HepG2 (cell line): ENCODE measurements around the gene CHKA. TPM values are rescaled to one million over a fixed set of nuclear protein-coding genes. Genes with fewer than 3 reads are reported as not detected.

Source experiments
- FOXA1 ChIP-seq, 2 experiments: fragments of 450-650 bp in 1 of 2; sonication (generic) in 1 of 2; formaldehyde crosslinking in 1 of 2; IDR thresholded peaks; 2 replicates each; pipeline versions ENCODE4 v1.4.0 to v1.6.1; 2016 to 2020; ENCODE audit warnings: missing genetic modification reagents in 1 of 2
- GFI1 ChIP-seq: sonication (generic); formaldehyde crosslinking; IDR thresholded peaks from 2 replicates; pipeline ENCODE4 v1.5.0; 2020; ENCODE audit warnings: missing genetic modification reagents, mild to moderate bottlenecking, borderline replicate concordance
- HNF4G ChIP-seq, 2 experiments: sonication (generic) in 1 of 2; formaldehyde crosslinking in 1 of 2; IDR thresholded peaks; 2 replicates each; pipeline versions ENCODE4 v1.4.0 to v1.6.1; 2011 to 2020; ENCODE audit warnings: borderline replicate concordance in 2 of 2, low read depth in 2 of 2, mild to moderate bottlenecking in 2 of 2, low read length in 1 of 2, missing genetic modification reagents in 1 of 2, moderate library complexity in 1 of 2
- HNRNPLL ChIP-seq: fragments of 200-400 bp; formaldehyde crosslinking; IDR thresholded peaks from 2 replicates; pipeline ENCODE4 v1.6.1; 2017; ENCODE audit warnings: mild to moderate bottlenecking, low read depth, low read length; ENCODE audit not compliant: poor library complexity, severe bottlenecking
- MAFG ChIP-seq: sonication (generic); formaldehyde crosslinking; IDR thresholded peaks from 2 replicates; pipeline ENCODE4 v1.5.1; 2020; ENCODE audit warnings: mild to moderate bottlenecking, missing genetic modification reagents
- NFE2 ChIP-seq: sonication (generic); formaldehyde crosslinking; IDR thresholded peaks from 2 replicates; pipeline ENCODE4 v1.4.0; 2020; ENCODE audit warnings: missing genetic modification reagents
- SCMH1 ChIP-seq: sonication (generic); formaldehyde crosslinking; IDR thresholded peaks from 2 replicates; pipeline ENCODE4 v1.9.0; 2021; ENCODE audit warnings: missing genetic modification reagents, mild to moderate bottlenecking, borderline replicate concordance
- SP2 ChIP-seq: sonication (generic); formaldehyde crosslinking; IDR thresholded peaks from 2 replicates; pipeline ENCODE4 v1.5.1; 2020; ENCODE audit warnings: mild to moderate bottlenecking, missing genetic modification reagents
- TOPORS ChIP-seq: sonication (generic); formaldehyde crosslinking; IDR thresholded peaks from 2 replicates; pipeline ENCODE4 v1.8.0; 2023; ENCODE audit warnings: mild to moderate bottlenecking, missing genetic modification reagents
- TP53 ChIP-seq: sonication (generic); formaldehyde crosslinking; conservative IDR thresholded peaks from 2 replicates; pipeline ENCODE4 v1.4.0; 2020; ENCODE audit warnings: missing genetic modification reagents
- ZFP1 ChIP-seq: IDR thresholded peaks from 2 replicates; pipeline ENCODE4 v1.6.1; 2016
- ZNF282 ChIP-seq: fragments of 450-650 bp; IDR thresholded peaks from 2 replicates; pipeline ENCODE4 v1.6.1; 2018; ENCODE audit not compliant: partially characterized antibody
- ZNF564 ChIP-seq: sonication (generic); formaldehyde crosslinking; IDR thresholded peaks from 2 replicates; pipeline ENCODE4 v1.8.1; 2023; ENCODE audit warnings: mild to moderate bottlenecking, missing genetic modification reagents
- polyA plus RNA-seq, 8 experiments: library from polyadenylated mRNA; depleted of rRNA in 3 of 8; stranded (reverse) in 7 of 8; unstranded in 1 of 8; fragments of >200 nt; fragmentation: Illumina TruSeq in 4 of 8; extraction: Trizol in 4 of 8; gene quantifications; 2 replicates each; pipeline versions ENCODE4 v1.2.1 to v1.2.3, GENCODE V29; 2011 to 2016; ENCODE audit warnings: low read depth in 4 of 8, missing spikeins in 1 of 8, mixed read lengths in 1 of 8; ENCODE audit not compliant: insufficient read depth in 1 of 8
- total RNA-seq, 5 experiments: library from RNA; depleted of rRNA; stranded (reverse); fragments of >200 nt; fragmentation: Illumina TruSeq; extraction: Trizol; gene quantifications; 2 replicates each; pipeline ENCODE4 v1.2.3, GENCODE V29; 2016; ENCODE audit warnings: low read depth in 1 of 5
- TF ChIP-seq, protein P1 (sequence below): sonication (generic); formaldehyde crosslinking; IDR thresholded peaks from 2 replicates; pipeline ENCODE4 v1.4.0; 2020; ENCODE audit warnings: low read depth, missing genetic modification reagents
- TF ChIP-seq, protein P2 (sequence below): sonication (generic); formaldehyde crosslinking; IDR thresholded peaks from 2 replicates; pipeline ENCODE4 v1.5.1; 2020; ENCODE audit warnings: missing genetic modification reagents, mild to moderate bottlenecking, borderline replicate concordance
- TF ChIP-seq, protein P3 (sequence below): sonication (generic); formaldehyde crosslinking; IDR thresholded peaks from 2 replicates; pipeline ENCODE4 v1.4.0; 2020; ENCODE audit warnings: missing genetic modification reagents
- TF ChIP-seq, protein P4 (sequence below): fragments of 450-650 bp; IDR thresholded peaks from 2 replicates; pipeline ENCODE4 v1.6.1; 2016

CHKA gene
- total and polyA plus RNA-seq, 2 of the 13 experiments (the other 11 are each of a cell fraction or from before 2014, with no cell fraction given), result 71.6 to 92.7 TPM

DNA sequence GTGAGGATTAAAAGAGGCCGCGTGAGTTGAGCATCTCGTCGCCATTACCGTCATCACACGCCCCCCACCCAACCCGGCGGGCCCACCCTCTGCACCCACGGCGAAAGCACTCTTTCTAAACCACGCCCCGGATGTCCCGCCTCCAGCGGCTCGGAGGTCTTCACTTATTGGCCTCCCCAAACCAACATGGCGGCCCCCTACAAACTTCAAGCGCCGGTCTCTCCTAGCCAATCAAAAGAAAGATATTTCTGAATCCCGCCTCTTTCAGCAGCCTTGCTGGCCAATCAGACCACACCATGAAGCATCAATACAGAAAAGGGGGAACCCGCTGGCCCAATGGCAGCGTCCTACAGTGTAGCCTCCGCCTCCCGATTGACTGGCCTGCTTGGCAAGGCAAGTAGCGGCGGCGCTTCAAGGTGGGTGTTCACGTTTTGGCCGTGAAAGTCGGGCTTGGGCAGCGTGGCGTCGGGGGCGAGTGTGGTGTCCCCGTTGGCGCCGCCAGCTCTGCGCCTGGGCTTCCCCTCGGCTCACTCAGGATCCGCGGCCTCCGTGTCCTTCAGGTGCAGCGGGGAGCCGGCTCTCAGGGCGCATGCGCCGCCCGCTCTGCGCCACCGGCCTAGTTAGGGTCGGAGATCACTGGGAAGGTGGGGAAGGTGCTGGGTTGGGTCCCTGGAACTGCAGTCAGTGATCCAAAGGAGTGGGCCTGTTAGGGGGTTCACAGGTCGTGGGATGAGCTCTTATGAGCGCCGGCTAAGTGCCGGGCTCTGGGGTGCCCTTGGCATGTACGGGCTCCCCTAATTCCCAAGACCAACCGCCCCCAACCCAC is 90.7 kb downstream of the CHKA start, which contains the start of gene NDUFS8 (continued):
- TF ChIP-seq SP2 (CRISPR knock-in tag) (peak; percentile 90), GFI1 (CRISPR knock-in tag) (no peak), MAFG (CRISPR knock-in tag) (no peak), HNF4G (IDR thresholded peaks at IDR 0.05; ENCODE audit: borderline replicate concordance, low read depth, low read length) (no peak), HNF4G (CRISPR knock-in tag; IDR thresholded peaks at IDR 0.05; ENCODE audit: borderline replicate concordance, low read depth) (no peak), FOXA1 (IDR thresholded peaks at IDR 0.05) (no peak), FOXA1 (CRISPR knock-in tag; IDR thresholded peaks at IDR 0.05) (no peak), ZNF564 (CRISPR knock-in tag) (no peak), ZFP1 (CRISPR knock-in tag) (no peak), SCMH1 (CRISPR knock-in tag) (no peak), TOPORS (CRISPR knock-in tag) (no peak), TP53 (CRISPR knock-in tag) (no peak; the same call in 1 of the 2 replicates), NFE2 (CRISPR knock-in tag) (no peak), HNRNPLL (peak; percentile 89), ZNF282 (no peak)
- TF ChIP-seq, protein P1, sequence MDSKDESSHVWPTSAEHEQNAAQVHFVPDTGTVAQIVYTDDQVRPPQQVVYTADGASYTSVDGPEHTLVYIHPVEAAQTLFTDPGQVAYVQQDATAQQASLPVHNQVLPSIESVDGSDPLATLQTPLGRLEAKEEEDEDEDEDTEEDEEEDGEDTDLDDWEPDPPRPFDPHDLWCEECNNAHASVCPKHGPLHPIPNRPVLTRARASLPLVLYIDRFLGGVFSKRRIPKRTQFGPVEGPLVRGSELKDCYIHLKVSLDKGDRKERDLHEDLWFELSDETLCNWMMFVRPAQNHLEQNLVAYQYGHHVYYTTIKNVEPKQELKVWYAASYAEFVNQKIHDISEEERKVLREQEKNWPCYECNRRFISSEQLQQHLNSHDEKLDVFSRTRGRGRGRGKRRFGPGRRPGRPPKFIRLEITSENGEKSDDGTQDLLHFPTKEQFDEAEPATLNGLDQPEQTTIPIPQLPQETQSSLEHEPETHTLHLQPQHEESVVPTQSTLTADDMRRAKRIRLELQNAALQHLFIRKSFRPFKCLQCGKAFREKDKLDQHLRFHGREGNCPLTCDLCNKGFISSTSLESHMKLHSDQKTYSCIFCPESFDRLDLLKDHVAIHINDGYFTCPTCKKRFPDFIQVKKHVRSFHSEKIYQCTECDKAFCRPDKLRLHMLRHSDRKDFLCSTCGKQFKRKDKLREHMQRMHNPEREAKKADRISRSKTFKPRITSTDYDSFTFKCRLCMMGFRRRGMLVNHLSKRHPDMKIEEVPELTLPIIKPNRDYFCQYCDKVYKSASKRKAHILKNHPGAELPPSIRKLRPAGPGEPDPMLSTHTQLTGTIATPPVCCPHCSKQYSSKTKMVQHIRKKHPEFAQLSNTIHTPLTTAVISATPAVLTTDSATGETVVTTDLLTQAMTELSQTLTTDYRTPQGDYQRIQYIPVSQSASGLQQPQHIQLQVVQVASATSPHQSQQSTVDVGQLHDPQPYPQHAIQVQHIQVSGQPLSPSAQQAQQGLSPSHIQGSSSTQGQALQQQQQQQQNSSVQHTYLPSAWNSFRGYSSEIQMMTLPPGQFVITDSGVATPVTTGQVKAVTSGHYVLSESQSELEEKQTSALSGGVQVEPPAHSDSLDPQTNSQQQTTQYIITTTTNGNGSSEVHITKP (CRISPR knock-in tag), result 0 out of 2 replicates have a peak, but pooled peaks have one; percentile 18
- TF ChIP-seq, protein P2, sequence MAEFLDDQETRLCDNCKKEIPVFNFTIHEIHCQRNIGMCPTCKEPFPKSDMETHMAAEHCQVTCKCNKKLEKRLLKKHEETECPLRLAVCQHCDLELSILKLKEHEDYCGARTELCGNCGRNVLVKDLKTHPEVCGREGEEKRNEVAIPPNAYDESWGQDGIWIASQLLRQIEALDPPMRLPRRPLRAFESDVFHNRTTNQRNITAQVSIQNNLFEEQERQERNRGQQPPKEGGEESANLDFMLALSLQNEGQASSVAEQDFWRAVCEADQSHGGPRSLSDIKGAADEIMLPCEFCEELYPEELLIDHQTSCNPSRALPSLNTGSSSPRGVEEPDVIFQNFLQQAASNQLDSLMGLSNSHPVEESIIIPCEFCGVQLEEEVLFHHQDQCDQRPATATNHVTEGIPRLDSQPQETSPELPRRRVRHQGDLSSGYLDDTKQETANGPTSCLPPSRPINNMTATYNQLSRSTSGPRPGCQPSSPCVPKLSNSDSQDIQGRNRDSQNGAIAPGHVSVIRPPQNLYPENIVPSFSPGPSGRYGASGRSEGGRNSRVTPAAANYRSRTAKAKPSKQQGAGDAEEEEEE, result no peak
- TF ChIP-seq, protein P3, sequence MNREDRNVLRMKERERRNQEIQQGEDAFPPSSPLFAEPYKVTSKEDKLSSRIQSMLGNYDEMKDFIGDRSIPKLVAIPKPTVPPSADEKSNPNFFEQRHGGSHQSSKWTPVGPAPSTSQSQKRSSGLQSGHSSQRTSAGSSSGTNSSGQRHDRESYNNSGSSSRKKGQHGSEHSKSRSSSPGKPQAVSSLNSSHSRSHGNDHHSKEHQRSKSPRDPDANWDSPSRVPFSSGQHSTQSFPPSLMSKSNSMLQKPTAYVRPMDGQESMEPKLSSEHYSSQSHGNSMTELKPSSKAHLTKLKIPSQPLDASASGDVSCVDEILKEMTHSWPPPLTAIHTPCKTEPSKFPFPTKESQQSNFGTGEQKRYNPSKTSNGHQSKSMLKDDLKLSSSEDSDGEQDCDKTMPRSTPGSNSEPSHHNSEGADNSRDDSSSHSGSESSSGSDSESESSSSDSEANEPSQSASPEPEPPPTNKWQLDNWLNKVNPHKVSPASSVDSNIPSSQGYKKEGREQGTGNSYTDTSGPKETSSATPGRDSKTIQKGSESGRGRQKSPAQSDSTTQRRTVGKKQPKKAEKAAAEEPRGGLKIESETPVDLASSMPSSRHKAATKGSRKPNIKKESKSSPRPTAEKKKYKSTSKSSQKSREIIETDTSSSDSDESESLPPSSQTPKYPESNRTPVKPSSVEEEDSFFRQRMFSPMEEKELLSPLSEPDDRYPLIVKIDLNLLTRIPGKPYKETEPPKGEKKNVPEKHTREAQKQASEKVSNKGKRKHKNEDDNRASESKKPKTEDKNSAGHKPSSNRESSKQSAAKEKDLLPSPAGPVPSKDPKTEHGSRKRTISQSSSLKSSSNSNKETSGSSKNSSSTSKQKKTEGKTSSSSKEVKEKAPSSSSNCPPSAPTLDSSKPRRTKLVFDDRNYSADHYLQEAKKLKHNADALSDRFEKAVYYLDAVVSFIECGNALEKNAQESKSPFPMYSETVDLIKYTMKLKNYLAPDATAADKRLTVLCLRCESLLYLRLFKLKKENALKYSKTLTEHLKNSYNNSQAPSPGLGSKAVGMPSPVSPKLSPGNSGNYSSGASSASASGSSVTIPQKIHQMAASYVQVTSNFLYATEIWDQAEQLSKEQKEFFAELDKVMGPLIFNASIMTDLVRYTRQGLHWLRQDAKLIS (CRISPR knock-in tag), result no peak
- TF ChIP-seq, protein P4, sequence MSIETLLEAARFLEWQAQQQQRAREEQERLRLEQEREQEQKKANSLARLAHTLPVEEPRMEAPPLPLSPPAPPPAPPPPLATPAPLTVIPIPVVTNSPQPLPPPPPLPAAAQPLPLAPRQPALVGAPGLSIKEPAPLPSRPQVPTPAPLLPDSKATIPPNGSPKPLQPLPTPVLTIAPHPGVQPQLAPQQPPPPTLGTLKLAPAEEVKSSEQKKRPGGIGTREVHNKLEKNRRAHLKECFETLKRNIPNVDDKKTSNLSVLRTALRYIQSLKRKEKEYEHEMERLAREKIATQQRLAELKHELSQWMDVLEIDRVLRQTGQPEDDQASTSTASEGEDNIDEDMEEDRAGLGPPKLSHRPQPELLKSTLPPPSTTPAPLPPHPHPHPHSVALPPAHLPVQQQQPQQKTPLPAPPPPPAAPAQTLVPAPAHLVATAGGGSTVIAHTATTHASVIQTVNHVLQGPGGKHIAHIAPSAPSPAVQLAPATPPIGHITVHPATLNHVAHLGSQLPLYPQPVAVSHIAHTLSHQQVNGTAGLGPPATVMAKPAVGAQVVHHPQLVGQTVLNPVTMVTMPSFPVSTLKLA, result no peak
